PFSK-1 (cell line): ENCODE measurements around the gene GIMD1.

Source experiments
- POLR2AphosphoS5 ChIP-seq: IDR thresholded peaks from 2 replicates; pipeline ENCODE4 v1.6.1; 2012; ENCODE audit warnings: low read depth, mild to moderate bottlenecking, control low read depth, low read length, moderate library complexity
- SIN3A ChIP-seq: IDR thresholded peaks from 2 replicates; pipeline ENCODE4 v1.6.1; 2012; ENCODE audit warnings: mild to moderate bottlenecking, low read length, moderate library complexity, borderline replicate concordance; ENCODE audit not compliant: insufficient read depth
- TAF1 ChIP-seq: IDR thresholded peaks from 2 replicates; pipeline ENCODE4 v1.6.1; 2012; ENCODE audit warnings: low read length, control low read depth, borderline replicate concordance; ENCODE audit not compliant: insufficient read depth

GRCh38 chr4:106343865-106344646 lies 24.5 kb downstream of the GIMD1 start:
- TF ChIP-seq POLR2AphosphoS5 (no peak), SIN3A (no peak), TAF1 (no peak)
